ENCODE results near the gene ST6GALNAC3. TPM values are rescaled to one million over a fixed set of nuclear protein-coding genes. Genes with fewer than 3 reads are reported as not detected.

ST6GALNAC3 gene
- polyA plus RNA-seq, 1 donor, result 3.7 TPM

DNA sequence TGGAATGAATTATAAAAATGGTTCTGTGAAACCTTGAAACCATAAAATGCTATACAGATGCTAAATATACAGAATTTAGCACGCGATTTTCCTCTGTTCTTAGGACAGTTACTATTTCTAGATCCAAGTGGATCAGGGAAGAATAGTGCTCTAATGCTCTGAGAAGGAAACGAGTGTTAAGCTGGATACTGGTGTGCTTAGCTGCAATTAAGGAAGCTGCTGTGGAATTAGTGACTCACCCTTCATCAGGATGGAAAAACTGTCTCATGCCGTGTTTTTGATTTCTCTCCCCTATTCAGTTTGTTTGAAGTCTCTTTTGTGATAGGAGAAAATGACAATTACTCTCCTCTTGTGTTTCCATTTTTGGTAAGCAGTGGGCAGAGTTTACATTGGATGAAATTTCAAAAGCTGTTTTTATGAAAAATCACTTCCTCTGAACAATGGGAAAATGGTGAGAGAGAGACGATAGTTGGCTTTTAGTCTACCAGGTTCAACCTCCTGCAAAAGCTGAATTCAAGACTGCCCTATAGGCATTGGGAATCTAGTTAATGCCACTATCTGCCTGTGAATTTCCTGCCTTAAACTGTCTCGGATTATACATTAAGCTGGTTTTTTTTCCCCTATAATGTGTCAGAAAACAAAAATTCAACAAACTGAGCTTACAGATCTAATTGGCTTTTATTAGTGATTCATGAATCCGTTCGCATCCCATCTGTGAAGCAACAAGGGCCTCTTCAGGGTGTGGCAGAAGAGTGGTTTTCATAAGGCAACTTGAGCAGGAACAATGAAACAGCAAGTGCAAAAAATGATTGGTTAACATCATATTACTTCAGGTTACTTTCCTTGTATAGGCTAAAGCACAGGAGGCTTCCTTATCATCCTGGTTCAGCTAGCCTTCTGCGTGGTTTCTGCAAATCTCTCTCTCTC lies 179.8 kb downstream of the ST6GALNAC3 start:
- DNase-seq, result peak; percentile 59

DNA sequence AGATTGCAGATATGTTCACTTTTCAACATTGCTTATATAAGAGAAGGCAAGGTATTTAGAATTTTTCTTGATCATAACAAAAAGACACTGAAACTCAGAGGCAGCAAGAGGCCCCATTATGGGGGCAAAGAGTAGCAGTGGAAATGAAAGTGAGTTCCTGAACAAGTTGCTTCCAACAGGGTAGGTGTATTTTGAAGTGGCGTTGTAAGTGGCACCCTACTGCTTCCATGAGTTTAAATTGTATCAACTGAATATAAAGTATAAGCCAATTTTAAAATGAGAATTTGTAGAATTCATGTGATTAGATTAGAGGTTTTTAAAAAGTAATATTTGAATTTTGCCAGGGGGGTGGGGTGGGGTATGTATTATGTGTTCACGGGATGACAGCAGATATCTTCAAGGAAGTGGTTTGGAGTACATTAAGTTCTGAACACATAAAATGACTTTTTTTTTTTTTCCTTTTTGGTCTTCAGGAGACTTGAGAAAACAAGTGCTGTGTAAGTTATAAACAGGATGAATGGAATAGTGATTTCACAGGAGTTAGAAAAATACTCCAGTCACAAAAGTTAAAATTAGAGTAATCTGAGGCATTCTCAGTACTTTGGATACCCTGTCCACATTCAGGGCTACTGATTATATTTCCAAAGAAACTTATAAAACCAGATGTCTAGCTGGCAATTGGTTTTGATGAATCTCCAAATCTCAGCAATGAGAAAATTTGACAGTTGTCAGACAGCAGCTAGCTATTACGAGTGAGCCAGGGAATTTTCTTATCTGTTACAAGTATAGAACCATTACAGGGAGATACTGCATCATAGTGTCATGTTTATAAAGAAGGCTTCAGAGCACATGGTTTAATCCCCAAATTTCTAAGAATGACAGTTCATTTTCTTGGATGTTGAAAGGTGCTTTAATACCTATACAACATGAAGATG lies 182.0 kb downstream of the ST6GALNAC3 start:
- DNase-seq, result no peak

DNA sequence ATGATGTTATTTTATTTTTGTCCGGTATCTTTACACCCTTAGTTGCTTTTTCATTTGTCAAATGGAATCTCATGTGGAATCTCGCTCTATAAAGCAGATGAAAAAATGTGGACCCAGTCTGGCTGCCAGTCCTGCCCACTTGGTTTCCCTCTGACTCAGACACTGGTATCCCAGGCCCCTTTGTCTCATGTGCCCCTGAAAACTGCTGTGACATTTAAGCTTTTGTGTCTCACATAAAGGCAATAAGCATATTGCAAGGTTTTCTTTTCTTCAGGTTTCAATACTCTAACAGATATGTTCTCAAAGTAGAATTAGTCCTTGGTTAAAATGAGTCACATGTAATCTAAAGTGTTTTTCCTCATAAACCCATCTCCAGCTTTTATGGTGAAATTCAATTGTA lies 183.3 kb downstream of the ST6GALNAC3 start:
- DNase-seq, result no peak

DNA sequence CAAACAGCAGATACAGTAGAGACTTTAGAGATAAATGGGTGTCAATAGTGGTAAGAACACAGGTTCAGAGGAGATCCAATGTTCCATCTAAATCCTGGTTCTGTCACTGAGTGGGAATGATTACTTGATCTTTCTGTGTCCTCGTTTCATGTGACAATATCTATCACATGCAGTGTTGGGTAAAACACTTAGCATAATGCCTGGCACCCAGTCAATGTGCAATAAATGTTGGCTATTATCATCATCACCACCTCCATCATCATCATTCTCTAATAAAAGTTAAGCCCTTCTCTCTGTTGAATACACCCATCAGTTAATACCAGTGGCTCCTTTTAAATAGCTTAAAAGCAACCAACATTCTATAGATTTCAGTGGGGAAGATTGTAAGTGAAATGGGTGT lies 184.7 kb downstream of the ST6GALNAC3 start:
- DNase-seq, result no peak

DNA sequence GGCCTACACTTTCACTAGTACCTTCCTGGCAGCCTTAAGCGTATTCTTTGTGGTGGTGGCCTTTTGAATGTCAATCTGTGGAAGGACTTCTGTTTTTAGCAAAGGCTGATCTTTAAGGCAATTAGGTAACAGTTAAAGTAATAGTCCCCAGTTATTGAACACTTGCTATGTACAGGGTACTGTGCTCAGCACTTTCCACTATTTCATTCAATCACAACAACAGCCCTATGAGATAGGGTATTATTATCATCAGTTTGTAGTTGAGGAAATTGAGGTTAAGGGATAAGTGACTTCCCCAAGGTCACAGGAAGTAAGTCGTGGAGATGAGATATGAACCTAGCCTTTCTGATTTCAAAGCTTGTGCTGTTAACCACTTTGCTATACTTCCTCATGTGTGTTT lies 185.7 kb downstream of the ST6GALNAC3 start:
- DNase-seq, result no peak

DNA sequence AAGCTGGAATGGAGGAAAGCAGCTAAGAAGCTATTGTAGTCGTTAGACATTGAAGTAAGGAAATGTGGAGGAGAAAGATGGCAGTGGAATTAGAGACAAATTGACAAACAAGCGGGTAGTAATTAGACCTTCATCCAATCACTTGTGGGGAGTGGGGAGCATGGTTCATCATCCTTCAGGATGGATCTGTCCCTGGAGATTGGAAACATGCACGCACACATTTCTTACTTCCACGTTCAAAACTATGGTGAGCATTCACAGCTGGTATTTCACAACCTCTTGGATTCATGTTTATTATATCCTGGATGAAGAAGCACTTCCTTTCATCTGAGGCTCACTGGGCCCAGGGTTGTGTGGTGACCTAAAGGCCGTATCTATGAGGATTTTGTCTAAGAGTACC lies 188.1 kb downstream of the ST6GALNAC3 start:
- DNase-seq, result no peak

DNA sequence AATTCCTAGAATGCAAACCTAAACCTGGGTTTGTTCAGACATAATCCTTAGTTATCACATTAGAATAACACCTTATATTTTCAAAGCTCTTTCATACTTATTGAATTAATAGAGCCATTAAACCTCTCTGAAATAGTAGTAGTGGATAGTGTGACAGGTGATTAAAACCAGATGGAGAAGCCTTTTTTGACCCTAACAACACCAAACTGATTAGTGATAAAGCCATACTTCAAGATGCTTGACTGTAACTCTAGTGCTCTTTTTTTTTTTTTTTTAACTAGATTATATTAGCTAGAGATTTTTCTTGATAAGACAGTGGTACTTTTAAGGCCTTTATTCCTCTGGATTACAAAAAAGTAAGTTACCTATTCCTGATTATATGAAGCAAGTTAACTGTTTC lies 190.1 kb downstream of the ST6GALNAC3 start:
- no peak for DNase-seq

DNA sequence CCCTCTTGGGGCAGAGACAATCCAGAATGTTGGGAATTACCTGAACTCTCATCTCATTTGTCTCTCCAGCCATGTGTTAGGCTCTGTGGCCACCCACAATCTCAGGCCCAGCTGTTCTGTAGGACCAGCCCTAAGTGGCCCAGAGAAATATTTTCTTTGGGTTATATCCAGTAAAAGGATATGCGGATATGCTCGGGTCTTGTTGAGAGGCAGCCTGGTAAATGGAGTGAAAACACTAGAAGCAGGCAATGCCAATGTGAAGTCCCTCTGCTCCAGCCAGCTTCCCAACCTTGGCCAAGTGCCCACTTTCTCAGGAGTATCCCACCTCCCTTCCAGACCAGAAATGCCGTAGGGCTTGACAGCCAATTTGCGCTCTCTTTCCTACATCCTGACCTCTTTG lies 192.2 kb downstream of the ST6GALNAC3 start:
- DNase-seq, result no peak

DNA sequence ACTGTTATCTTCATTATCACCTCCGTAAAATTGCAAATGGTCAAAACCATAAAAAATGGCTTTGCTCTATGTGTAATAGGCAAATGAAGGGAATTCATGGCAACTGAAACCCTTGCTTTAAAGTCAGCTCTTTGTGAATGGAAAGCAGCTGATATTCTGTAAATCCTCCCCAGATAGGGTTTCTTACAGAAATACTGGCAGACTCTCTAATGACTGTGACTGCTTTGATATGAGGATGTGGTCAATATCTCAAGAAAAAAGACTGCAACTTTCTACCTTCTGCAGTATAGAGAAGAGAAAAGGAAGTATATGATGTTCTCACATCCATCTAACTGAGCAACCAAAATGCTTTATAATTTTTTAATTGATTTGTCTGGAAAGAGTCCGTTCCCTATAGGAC lies 193.1 kb downstream of the ST6GALNAC3 start:
- DNase-seq, result no peak

DNA sequence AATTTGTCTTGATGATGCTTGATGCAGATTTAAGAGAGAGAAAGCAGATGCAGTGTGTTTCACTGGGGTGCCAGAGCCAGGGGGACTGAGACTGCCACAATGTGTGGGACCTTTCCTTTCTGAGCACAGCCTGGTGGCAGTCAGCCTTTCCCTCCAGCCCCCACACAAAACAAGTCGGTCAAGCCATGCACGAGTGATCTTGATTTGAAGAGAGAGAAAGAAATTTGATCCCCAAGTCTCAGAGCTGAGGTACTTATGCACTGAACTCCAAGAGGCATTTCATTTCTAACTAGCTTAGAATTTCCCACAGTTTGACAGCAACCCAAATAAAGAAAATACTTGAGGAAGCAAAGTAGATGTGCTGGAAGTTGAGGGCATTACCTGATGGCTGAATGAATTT lies 193.8 kb downstream of the ST6GALNAC3 start:
- DNase-seq, result no peak

DNA sequence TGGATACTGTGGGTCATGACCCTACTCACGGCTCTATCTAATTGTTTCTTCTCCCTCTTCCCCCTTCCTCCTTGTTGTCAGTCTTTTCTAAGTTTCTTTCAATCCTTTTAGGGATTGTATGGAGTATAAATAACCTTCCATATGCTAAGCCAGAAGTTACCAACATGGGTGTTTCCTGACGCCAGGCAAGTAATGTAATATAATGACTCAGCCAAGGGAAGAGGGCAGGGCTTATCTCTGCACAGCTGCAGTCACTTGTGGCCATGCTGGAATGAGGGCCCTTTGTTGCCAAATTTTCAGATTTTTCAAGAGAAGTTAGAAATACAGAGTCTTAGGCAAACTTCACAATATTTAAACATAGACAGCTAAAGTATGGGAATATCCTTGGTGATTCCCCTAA lies 194.6 kb downstream of the ST6GALNAC3 start:
- no peak for DNase-seq

DNA sequence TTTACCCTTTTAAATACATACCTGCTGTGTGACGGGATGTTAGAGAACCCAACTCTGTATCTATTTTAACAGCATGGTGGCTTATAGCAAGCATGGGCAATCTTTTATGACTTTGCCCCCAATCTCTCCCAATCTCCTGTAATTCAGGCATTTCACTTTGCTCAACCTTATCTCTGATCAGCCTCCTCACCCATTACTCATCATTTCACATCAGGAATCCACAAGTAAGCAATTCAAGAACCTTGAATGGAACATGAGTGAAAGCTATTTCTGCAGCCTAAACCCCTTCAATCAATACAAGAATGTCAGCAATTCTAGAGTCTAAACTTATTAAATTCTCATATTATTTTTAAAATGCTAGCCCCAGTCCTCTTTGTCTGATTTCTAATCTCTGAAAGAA lies 199.8 kb downstream of the ST6GALNAC3 start:
- DNase-seq, result no peak

DNA sequence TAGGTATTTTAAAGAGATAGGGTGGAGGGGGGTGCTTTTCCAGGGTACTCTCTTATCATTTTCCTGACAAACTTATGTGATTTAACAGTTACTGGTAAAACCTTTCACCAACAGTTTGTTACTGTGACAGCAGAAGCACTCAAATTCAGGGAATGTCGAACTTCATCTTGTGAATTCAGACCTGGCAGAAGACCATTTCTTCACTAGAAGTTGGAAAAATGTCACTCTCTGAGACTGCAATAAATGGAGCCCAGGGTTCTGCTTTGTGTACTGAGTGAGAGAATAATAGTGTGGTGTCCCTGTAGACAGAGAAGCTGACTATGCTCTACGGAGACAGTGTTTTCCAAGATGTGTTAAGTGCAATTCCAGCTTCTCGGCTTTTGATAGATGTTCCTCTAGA lies 200.2 kb downstream of the ST6GALNAC3 start:
- DNase-seq, result no peak

DNA sequence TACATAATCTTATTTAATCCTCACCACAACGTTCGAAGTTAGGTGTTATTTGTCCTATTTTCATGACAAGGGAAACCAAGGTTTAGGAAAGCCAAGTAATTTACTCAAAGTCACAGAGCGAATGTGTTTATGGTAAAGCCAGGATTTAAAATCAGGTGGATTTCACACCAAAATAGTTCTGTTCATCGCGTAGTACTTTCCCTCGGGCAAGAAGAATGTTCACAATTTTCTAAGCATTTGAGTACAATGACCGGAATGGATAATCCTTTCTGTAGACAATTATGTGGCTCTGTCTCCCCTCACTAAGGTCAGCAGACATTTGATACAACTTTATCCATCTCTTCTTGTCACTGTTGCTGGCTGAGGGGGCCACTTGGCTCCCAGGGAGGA lies 204.2 kb downstream of the ST6GALNAC3 start:
- DNase-seq, result no peak

DNA sequence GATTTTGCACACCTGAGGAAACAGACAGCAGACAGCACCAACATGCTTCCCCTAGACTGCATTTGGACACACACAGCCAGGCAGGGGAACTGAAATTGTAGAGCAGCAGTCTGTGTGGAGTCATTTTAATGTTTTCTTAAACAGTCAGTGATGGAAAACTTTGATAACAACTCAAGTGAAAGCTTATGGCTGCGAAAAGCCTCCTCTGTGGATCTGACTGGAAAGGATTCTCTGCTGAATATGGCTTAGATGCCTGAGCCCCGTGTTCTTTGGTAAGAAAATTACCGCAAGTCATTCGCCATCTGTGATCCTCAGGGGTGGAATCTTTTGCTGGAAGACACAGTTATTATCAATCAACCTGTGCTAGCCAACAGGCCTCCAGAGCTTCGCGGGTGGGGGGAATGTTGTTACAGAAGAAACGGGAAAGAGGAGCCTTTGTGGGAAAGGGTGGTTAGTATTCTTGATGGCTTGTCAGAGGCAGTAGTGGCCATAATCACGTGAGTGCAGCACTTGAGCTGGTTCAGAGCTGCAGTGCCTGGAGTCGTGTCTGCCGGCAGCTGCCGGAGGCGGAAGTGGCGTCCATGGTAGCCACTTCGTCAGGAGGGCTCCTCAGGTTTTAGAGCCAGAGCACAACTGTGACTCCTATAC lies 204.7 kb downstream of the ST6GALNAC3 start:
- DNase-seq, result no peak

DNA sequence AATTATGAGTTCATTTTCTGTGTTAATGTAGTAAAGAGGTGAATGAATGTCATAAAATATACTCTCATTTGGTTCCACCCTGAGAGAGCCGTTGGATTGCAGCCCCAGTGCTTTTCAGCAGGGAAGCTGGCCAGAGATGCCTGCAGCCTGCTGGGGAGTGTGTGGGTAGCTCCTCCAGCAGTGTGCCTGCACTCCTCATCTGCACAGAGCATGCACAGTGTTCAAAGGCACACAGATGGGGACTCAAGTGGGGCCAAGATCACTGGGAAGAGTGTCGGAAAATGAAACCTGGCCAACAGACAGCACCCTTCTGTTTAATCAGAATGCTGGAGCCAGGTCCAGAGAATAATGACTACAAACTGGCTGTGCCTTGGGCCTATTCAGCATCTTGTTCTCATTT lies 206.8 kb downstream of the ST6GALNAC3 start:
- no peak for DNase-seq

DNA sequence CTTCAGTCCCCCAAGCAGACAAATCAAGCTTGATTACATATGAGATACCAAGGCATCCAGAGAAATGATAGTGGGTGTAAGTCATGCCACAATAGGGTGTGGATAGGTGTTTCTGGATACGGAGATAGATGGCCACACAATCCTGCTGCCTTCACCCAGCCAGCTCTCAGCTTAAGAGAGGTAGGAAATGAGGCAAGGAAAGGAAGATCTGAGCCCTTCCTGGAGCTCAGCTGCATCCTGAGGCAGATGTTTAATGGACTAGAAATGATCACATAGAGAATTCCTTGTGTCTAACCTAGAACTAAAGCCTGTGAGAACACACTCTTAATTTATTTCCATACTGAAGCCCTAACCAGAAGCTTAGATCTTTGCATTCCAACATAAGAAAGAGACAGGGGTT lies 210.3 kb downstream of the ST6GALNAC3 start:
- no peak for DNase-seq

DNA sequence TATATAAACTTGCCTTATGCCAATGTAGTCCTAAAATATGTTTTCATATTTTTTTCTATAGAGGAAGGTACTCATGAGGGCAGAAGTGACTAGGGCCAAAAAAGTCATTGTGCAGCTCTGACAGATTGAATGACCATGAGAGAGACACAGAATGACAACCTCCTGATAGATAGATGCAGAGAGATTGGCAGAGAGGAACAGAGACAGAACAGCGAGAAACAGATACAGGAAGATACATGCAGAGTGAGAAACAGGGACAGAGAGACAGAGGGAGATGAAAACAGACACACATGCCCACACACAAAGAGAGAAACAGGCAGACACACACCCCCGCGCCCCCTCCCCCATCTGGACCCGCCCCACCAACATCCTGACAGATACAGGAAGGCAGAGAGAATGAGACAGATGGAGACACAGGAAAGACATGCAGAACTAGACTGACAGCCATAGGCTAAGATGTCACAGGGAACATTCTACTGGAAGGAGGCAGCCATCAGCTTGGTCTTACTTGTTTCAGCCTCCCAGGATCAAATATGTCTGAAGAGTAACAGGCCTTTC lies 211.1 kb downstream of the ST6GALNAC3 start:
- no peak for DNase-seq

DNA sequence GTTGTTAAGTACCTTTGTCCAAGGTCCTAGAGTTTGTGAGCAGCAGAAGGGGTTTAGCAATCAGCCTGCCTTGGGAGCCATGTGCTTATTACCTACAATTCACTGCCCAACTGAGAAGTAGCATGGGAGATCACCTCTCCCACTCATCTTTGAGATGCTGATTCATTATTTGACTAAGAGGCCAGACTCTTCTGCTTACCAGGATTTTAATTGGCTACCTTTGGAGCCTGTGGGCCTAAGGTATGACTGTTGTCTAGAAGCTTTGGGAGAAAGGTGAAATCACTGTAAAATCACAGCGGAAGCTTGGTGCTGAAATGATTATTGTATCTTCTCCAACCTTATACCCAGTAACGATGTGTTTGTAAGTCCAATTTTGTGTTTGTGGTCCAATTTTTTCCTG lies 213.4 kb downstream of the ST6GALNAC3 start:
- DNase-seq, result no peak

DNA sequence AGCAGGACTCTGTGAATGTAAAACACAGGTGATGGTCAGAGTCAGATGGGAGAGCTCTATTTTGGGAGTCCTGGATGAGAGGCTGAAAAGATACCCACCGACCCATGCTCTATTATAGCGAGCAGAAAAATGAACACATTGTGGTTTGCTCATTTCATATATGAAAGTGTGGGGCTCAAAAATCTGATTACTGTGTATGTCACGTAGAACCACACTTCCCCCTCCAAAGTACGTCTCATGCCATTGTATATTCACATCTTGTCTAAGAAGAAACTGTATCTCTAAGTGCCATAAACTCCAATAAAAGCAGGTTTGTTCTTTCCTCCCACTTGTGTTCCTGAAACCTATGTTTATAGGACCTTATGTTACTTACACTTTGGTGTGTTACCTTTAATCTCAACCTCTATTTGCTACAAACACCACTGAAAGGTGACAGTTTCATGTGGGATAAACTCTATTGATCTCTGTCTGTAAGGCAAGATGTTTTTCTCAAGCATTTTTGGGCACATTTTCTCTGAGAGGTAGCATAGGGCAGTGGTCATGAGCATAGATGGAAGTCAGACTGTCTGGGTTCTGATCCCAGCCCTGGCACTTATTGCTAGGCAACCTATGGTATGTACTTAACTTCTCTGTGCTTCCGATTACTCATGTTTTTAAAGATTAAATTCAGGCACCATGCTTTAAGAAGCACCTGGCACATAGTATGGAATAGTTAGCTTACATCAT lies 214.4 kb downstream of the ST6GALNAC3 start:
- DNase-seq, result no peak

DNA sequence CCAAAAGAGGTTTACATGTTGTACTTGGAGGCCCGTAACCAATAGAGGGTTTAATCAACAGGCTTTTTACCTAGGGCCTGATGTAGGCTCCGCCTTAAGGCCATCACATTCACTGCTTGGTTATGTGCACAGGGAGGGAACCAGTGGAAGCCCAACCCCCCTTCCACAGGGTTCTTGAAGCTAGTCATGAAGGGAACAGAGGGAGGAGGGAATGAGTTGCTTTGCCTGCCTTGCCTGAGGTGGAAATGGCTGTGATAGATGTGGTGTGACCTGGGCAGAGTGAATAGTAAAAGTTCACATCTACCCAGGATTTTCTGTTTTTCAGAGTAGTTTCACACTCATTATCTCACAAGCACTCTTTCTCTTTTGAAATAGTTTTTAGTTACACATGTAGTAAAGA lies 215.1 kb downstream of the ST6GALNAC3 start:
- no peak for DNase-seq

DNA sequence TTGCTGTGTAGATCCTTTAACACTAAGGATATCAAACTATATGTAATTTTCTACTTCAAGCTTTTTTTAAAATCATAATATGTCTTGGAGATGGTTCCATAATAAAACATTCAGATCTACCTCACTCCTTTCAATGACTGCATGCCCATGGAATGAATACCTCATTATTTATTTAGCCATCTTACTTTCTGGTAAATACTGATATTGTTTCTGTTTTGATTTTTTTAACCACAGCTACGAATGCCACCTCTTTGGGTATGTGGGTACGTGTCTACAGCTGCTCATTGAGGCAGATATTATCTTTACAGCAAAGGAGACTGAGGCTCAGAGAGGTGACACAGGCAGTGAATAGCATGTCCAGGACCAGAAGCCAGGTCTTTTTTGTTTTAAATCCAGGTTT lies 215.7 kb downstream of the ST6GALNAC3 start:
- DNase-seq, result no peak
